ENCODE results near the gene SEMA3A. TPM values are rescaled to one million over a fixed set of nuclear protein-coding genes. Genes with fewer than 3 reads are reported as not detected.

The SEMA3A gene
- total RNA-seq, 1 experiment from 2014 or later: 32.2 TPM

- no peak for TF ChIP-seq ZNF425 (CRISPR knock-in tag; conservative IDR thresholded peaks at IDR 0.05)
- TF ChIP-seq GRHL2 (CRISPR knock-in tag; IDR thresholded peaks at IDR 0.05; ENCODE audit: insufficient replicate concordance, severe bottlenecking): no peak
Observed at GRCh38 chr7:83985821-83986220, 208.8 kb downstream of the SEMA3A start (continued).

- peaks cover 16% of the 10 kb centered on the region for H3K36me3 Mint-ChIP-seq
- ATAC-seq (no peak), DNase-seq (ENCODE audit: low spot score) (no peak)
- ChIA-PET POLR2A (no interaction called here), CTCF (no interaction called here)
- H3K9me3 Mint-ChIP-seq: peaks cover 11% of the 10 kb centered on the region; the same call in 1 of the 2 replicates
- no peak for TF ChIP-seq GTF2I (CRISPR knock-in tag; conservative IDR thresholded peaks at IDR 0.05)
- no peak for TF ChIP-seq EMX1 (CRISPR knock-in tag; IDR thresholded peaks at IDR 0.05)
- TF ChIP-seq ATF2 (CRISPR knock-in tag; IDR thresholded peaks at IDR 0.05; ENCODE audit: borderline replicate concordance, low read depth): no peak
- TF ChIP-seq RORB (CRISPR knock-in tag; IDR thresholded peaks at IDR 0.05): no peak
- no peak for TF ChIP-seq PREB (CRISPR knock-in tag; IDR thresholded peaks at IDR 0.05; ENCODE audit: borderline replicate concordance)
- TF ChIP-seq ZNF219 (CRISPR knock-in tag; IDR thresholded peaks at IDR 0.05; ENCODE audit: borderline replicate concordance): no peak
- no peak for TF ChIP-seq HMGA2 (CRISPR knock-in tag; IDR thresholded peaks at IDR 0.05)
- no peak for TF ChIP-seq KAT7 (CRISPR knock-in tag; IDR thresholded peaks at IDR 0.05; ENCODE audit: borderline replicate concordance)
- TF ChIP-seq ELF4 (CRISPR knock-in tag; IDR thresholded peaks at IDR 0.05; ENCODE audit: low read depth): no peak
- no peak for TF ChIP-seq ATF1 (CRISPR knock-in tag; IDR thresholded peaks at IDR 0.05)
- no peak for TF ChIP-seq NFATC4 (CRISPR knock-in tag; IDR thresholded peaks at IDR 0.05)
- TF ChIP-seq AFF4 (CRISPR knock-in tag; IDR thresholded peaks at IDR 0.05; ENCODE audit: borderline replicate concordance): no peak
- TF ChIP-seq TEAD4 (CRISPR knock-in tag; IDR thresholded peaks at IDR 0.05): no peak
- no peak for TF ChIP-seq E2F5 (CRISPR knock-in tag; IDR thresholded peaks at IDR 0.05)
- H3K4me1 Mint-ChIP-seq: no peaks in the 10 kb centered on the region
- H3K27me3 Mint-ChIP-seq (ENCODE audit: low read depth): no peaks in the 10 kb centered on the region
- no peak overlapping the region for H3K4me3 Mint-ChIP-seq
- no peak overlapping the region for H3K27ac Mint-ChIP-seq
Observed at GRCh38 chr7:83984591-83984990, 210.0 kb downstream of the SEMA3A start.
